CD4-positive, alpha-beta T cell treated with Interleukin-12 subunit alpha and Interleukin-12 subunit beta, for 1 hour (primary cell): ENCODE measurements around the gene GAS2L2.

Experiments used
- DNase-seq: peaks from one replicate; pipeline ENCODE4 v3.0.0-alpha.2; 2020

The GAS2L2 gene

DNA sequence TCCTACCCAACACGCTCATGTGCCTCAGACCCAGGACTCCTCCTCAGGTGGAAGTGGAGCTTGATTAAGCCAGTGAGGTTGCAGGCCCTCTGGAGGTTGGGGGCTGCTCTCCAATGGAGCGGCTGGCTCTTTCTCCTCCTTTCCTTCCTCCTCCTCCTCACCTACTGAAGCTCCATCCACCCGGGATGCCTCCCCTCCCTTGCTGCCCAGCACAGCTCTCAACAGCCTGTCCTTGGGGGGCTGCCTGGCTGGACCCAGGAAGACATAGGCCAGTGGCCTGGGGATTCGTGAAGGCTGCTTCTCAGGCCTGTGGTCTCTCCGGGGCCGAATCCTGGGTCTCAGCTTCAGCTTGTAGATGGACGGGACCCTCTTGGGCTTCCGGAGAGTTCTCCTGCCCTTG lies 8.2 kb downstream of the GAS2L2 start:
- no peak for DNase-seq

GRCh38 chr17:35743626-35744328 lies 9.3 kb downstream of the GAS2L2 start:
- no peak for DNase-seq

GRCh38 chr17:35742896-35743477 lies 10.1 kb downstream of the GAS2L2 start:
- no peak for DNase-seq

GRCh38 chr17:35742496-35742895 lies 10.5 kb downstream of the GAS2L2 start:
- no peak for DNase-seq

GRCh38 chr17:35740997-35741931 lies 11.8 kb downstream of the GAS2L2 start:
- DNase-seq, result no peak

DNA sequence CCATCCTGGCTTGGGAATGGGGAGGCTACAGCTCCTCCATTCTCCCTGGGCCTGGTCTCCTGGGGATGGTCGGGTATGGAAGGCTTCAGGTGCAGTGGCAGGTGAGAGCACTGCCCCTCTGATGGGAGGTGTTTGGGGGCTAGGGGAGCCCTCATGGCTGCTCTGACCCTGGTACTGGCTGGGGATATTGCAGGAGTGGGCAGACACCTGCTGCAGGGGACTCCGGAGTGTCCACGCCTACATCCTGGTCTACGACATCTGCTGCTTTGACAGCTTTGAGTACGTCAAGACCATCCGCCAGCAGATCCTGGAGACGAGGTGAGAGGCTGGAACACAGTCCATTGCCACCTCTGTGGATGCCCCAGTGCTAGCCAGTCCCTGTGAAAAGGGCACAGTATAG lies 12.8 kb downstream of the GAS2L2 start:
- no peak for DNase-seq

DNA sequence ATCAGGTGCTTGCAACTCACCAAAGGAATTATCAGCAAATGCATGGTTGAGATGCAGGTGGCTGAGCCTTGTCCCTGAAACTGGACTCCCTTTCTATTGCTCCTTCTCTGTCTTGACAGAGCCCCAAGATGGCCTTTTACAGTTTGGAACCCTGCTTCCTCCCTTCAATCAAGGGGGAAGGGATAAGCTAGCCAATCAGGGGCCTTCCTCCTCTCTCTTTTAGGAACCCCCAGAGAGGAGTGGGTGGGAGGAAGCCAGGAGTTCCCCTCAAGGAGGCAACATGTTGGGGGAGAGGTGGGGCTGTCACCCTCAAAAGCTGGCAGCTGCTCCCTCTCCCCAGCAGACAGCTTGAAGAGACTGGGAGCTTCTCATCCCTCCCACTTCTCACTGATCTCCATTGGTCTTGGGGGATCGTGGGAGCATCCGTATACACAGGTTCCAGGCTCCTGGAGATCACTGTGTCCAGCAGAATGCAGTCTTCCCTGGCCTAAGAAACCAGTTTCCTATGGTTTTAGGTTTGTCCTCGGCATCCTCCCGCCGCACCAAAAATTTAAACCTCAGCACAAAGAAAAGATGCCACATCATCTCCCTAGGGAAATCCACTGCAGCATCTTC lies 14.4 kb downstream of the GAS2L2 start:
- DNase-seq, result no peak

- no peak for DNase-seq
Measured at GRCh38 chr17:35736236-35736635, 16.8 kb downstream of the GAS2L2 start.

GRCh38 chr17:35735036-35735805 lies 17.8 kb downstream of the GAS2L2 start:
- DNase-seq, result no peak

DNA sequence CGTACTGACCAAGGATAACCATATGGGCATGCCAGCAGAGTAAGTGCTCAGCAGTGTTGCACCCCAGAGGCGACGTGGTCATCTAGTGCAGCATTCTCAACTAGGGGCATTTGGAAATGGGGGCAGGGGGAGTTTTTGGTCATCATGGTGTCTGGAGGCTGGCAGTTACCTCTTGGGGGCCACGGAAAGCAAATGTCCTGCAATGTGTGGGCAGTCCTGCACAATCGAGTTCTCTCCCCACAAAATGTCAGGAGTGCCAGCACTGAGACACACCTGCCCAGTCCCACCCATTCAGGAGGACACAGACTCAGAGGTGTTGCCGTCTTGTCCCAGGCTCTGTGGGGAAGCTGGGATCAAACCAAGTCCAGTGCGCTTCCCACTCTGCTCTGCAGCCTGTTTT lies 18.6 kb downstream of the GAS2L2 start:
- DNase-seq, result no peak

GRCh38 chr17:35733366-35733765 lies 19.7 kb downstream of the GAS2L2 start:
- no peak for DNase-seq

GRCh38 chr17:35732806-35733136 lies 20.3 kb downstream of the GAS2L2 start:
- DNase-seq, result no peak

DNA sequence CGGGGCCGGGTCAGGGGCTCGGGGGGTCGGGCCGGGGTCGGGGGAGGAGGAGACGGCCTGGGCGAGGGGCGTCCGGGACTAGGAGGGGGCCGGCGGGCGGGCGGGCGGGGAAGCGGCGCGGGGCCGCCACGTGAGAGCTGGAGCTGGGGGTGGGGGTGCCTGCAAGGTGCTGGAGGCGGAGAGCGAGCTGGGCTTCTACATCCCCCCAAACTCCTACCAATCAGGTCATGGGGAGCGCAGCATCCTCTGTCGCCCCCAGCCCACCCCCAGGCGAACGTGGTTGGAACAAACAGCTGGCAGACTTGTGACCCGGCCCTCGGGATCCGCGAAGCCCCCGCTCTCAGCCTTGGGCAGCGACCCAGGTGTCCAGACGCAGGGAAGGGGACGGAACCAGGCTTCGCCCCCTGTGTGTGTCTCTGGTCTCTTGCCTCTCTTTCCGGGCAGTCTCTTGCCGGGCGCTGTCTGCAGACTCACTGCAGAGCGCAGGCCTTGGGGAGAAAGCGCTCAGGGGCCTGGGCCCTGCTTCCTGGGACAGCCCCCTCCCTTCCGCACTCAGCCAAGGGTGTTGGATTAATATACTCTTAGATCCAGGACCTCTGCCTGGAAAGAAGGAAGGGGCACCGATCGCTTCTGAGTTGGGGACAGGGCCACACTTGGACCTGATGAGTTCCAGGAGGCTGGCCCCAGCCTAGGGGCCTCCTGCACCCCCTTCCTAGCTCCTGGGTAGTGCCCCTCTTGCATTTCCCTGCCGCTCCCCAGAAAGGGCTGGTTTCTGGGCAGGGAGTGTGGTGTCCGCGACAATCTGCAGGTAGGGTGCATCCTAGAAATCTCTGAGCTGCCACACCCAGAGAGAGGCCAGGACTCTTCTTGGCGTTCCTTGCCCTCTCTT lies 20.9 kb downstream of the GAS2L2 start:
- no peak for DNase-seq

GRCh38 chr17:35731239-35731916 lies 21.7 kb downstream of the GAS2L2 start, which contains the start of gene RASL10B:
TSS of gene RASL10B (plus strand) at chr17:35731639. CDS start at chr17:35735185, 3,546 bp downstream.
- DNase-seq, result peak; percentile 37

GRCh38 chr17:35730400-35731005 lies 22.5 kb downstream of the GAS2L2 start:
- DNase-seq, result no peak

DNA sequence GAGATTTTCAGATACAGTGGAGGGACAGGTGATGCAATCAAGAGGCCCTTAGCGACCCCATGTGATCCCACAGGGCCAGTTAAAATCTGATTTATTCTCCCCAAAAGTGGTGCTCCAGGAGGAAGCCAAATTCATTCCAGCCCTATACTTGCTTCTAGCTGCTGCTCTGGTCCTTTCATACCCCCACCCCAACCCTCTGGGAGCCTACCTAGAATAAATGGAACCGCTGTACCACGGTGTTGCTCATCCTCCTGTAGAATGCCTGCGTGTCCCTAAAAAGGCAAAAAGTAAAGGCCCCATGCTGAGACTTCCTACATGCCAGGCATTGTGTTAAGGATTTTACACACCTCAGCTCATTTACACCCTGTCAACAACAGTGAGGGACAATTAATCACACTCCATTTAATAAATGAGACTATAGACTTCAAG lies 23.6 kb downstream of the GAS2L2 start:
- no peak for DNase-seq

GRCh38 chr17:35728551-35728950 lies 24.5 kb downstream of the GAS2L2 start:
- DNase-seq, result no peak

DNA sequence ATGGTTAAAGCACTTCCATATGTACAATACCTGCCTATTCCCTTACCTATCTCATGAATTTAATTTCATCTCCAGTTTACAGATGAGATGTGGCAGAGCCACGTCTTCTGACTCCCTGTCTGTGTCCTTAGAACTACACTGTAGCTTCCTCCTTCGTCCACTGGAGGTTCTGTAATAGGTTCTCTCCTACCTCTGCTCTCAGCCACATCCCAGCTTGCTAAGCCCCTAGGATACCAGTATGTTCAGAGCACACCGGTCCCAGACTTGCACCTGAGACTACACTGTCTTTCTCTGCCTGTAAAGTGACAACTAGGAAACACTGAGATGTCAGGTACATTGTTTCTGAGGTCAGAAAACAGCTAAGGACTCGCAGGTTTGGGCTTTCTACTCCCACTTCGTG lies 25.4 kb downstream of the GAS2L2 start:
- DNase-seq, result no peak

GRCh38 chr17:35726953-35727460 lies 26.0 kb downstream of the GAS2L2 start:
- DNase-seq, result no peak
